ENCODE measurements around the gene SIGLEC1. TPM values are rescaled to one million over a fixed set of nuclear protein-coding genes. Genes with fewer than 3 reads are reported as not detected.

SIGLEC1 gene
- total RNA-seq, 1 donor from 2014 or later = not detected

DNA sequence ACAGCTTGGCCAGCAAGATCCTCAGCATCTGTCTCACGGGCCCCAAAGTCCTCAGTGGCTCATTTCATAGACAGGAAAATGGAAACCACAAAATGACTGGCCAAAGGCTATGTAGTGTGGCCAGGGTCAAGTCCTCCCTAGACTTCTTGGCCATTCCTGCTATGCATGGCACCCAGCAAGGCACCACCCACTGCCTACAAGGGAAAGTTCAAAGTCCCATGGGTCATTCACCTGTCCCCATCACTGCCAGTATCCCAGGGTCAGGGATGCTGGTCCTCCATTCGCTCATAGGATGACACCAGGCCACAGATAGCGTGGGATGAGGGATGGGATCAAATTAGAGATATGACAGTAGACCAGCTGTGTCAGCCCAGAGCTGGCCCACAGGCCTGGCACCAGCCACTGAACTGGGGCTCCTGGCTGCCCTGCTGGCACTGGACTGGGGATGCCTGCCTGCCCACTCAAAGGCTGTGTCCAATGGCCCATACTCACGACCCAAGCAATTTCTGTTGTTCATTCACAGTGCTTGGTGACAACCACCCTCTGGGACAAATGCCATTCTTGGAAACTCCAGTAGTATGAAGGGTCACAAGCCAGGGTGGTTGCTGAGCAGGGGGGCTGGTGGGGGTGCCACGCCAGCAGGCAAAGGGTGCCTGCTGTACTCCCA lies 43.5 kb upstream of the SIGLEC1 start:
- H3K4me3 Mint-ChIP-seq (ENCODE audit: unreplicated experiment) = no peak overlapping the region
- peaks cover 11% of the 10 kb centered on the region for H3K27me3 Mint-ChIP-seq (ENCODE audit: low read depth, unreplicated experiment)
- no peak overlapping the region for H3K4me3 ChIP-seq (ENCODE audit: insufficient read depth, low read depth, low read length)
- H4K20me1 ChIP-seq (ENCODE audit: insufficient read depth, low read length) = peaks cover 17% of the 10 kb centered on the region
- no peaks in the 10 kb centered on the region for H3K36me3 ChIP-seq (ENCODE audit: insufficient read depth, low read length)
- FAIRE-seq = no peak
- peaks cover 5% of the 10 kb centered on the region for H3K27me3 ChIP-seq (ENCODE audit: insufficient read depth, low read length)
- no peak for DNase-seq (ENCODE audit: low read depth)
- peaks cover 3% of the 10 kb centered on the region for H3K9me3 Mint-ChIP-seq (ENCODE audit: unreplicated experiment)
- no peak overlapping the region for H3K27ac Mint-ChIP-seq (ENCODE audit: unreplicated experiment)
- no peak overlapping the region for H3K4me2 ChIP-seq (ENCODE audit: low read length)
- H3K9me3 ChIP-seq (ENCODE audit: insufficient read depth, low read depth, low read length) = no peaks in the 10 kb centered on the region
- H2AFZ ChIP-seq (ENCODE audit: low read depth, low read length) = no peak overlapping the region
- no peak overlapping the region for H3K9ac ChIP-seq (ENCODE audit: low read length)
- H3K4me1 Mint-ChIP-seq (ENCODE audit: low read depth, unreplicated experiment) = no peaks in the 10 kb centered on the region
- no peak for TF ChIP-seq EZH2 (IDR thresholded peaks at IDR 0.05; ENCODE audit: insufficient read depth, low read length)
- TF ChIP-seq, protein P1, sequence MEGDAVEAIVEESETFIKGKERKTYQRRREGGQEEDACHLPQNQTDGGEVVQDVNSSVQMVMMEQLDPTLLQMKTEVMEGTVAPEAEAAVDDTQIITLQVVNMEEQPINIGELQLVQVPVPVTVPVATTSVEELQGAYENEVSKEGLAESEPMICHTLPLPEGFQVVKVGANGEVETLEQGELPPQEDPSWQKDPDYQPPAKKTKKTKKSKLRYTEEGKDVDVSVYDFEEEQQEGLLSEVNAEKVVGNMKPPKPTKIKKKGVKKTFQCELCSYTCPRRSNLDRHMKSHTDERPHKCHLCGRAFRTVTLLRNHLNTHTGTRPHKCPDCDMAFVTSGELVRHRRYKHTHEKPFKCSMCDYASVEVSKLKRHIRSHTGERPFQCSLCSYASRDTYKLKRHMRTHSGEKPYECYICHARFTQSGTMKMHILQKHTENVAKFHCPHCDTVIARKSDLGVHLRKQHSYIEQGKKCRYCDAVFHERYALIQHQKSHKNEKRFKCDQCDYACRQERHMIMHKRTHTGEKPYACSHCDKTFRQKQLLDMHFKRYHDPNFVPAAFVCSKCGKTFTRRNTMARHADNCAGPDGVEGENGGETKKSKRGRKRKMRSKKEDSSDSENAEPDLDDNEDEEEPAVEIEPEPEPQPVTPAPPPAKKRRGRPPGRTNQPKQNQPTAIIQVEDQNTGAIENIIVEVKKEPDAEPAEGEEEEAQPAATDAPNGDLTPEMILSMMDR (IDR thresholded peaks at IDR 0.05; ENCODE audit: insufficient read depth, low read depth, low read length) = no peak
- peaks cover 11% of the 10 kb centered on the region for H3K36me3 Mint-ChIP-seq (ENCODE audit: low read depth, unreplicated experiment)
- no peak overlapping the region for H3K27ac ChIP-seq (ENCODE audit: low read depth, low read length)
- peaks cover 2% of the 10 kb centered on the region for H3K4me1 ChIP-seq (ENCODE audit: insufficient read depth, low read length)
- H3K79me2 ChIP-seq (ENCODE audit: insufficient read depth, low read length) = peaks cover 9% of the 10 kb centered on the region

DNA sequence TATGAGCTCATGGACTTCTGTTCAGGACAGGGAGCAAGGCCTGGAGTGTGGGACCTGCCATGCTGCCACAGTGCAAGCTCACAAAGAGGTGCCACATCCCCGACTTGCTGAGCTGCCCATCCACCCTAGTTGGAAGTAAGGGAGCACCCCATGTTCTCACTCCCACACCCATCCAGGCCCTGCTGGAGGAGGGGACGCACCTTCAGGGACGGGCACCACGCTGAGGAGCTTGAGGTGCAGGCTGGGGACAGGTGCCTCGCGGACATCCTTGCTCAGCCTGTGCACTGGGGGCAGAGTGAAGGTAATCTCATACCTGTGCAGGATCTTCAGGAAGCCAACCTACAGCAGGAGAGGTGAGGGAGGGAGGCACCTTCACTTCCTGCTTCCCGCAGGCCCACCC lies 42.9 kb upstream of the SIGLEC1 start:
- peaks cover 4% of the 10 kb centered on the region for H3K9me3 Mint-ChIP-seq (ENCODE audit: unreplicated experiment)
- peaks cover 20% of the 10 kb centered on the region for H4K20me1 ChIP-seq (ENCODE audit: insufficient read depth, low read length)
- H3K9ac ChIP-seq (ENCODE audit: low read length) = no peak overlapping the region
- peaks cover 2% of the 10 kb centered on the region for H3K4me1 ChIP-seq (ENCODE audit: insufficient read depth, low read length)
- peaks cover 11% of the 10 kb centered on the region for H3K36me3 Mint-ChIP-seq (ENCODE audit: low read depth, unreplicated experiment)
- no peaks in the 10 kb centered on the region for H3K4me1 Mint-ChIP-seq (ENCODE audit: low read depth, unreplicated experiment)
- no peak overlapping the region for H3K27ac ChIP-seq (ENCODE audit: low read depth, low read length)
- FAIRE-seq (no peak), DNase-seq (ENCODE audit: low read depth) (no peak)
- H3K27me3 Mint-ChIP-seq (ENCODE audit: low read depth, unreplicated experiment) = peaks cover 17% of the 10 kb centered on the region
- no peak overlapping the region for H2AFZ ChIP-seq (ENCODE audit: low read depth, low read length)
- H3K79me2 ChIP-seq (ENCODE audit: insufficient read depth, low read length) = peaks cover 8% of the 10 kb centered on the region
- H3K27ac Mint-ChIP-seq (ENCODE audit: unreplicated experiment) = no peak overlapping the region
- no peaks in the 10 kb centered on the region for H3K9me3 ChIP-seq (ENCODE audit: insufficient read depth, low read depth, low read length)
- no peak overlapping the region for H3K4me2 ChIP-seq (ENCODE audit: low read length)
- H3K4me3 ChIP-seq (ENCODE audit: insufficient read depth, low read depth, low read length) = no peak overlapping the region
- peaks cover 12% of the 10 kb centered on the region for H3K27me3 ChIP-seq (ENCODE audit: insufficient read depth, low read length)
- no peak overlapping the region for H3K4me3 Mint-ChIP-seq (ENCODE audit: unreplicated experiment)
- H3K36me3 ChIP-seq (ENCODE audit: insufficient read depth, low read length) = no peaks in the 10 kb centered on the region
- TF ChIP-seq, protein P1 (IDR thresholded peaks at IDR 0.05; ENCODE audit: insufficient read depth, low read depth, low read length) = no peak
- TF ChIP-seq EZH2 (IDR thresholded peaks at IDR 0.05; ENCODE audit: insufficient read depth, low read length) = no peak

DNA sequence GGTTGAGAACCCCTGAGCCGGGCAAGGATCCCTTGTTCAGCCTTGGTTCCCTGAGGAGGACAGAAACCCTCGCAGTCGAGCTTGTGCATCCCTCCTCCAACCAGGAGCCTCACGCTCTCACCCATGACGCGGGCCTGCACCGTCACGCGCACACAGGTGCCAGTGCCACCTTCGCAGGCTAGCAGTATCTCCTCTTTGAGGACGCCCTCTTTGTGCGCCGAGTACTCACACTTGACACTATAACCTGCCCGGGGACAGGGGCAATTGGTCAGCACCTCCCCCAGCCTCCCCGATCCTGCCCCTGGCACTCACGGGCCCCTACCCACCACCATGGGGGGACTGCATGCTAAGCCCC lies 41.9 kb upstream of the SIGLEC1 start:
- no peak for FAIRE-seq
- no peak overlapping the region for H2AFZ ChIP-seq (ENCODE audit: low read depth, low read length)
- TF ChIP-seq EZH2 (IDR thresholded peaks at IDR 0.05; ENCODE audit: insufficient read depth, low read length) = no peak
- TF ChIP-seq, protein P1 (IDR thresholded peaks at IDR 0.05; ENCODE audit: insufficient read depth, low read depth, low read length) = no peak
- peaks cover 13% of the 10 kb centered on the region for H3K27me3 ChIP-seq (ENCODE audit: insufficient read depth, low read length)
- H3K4me1 ChIP-seq (ENCODE audit: insufficient read depth, low read length) = peaks cover 5% of the 10 kb centered on the region
- no peaks in the 10 kb centered on the region for H3K4me1 Mint-ChIP-seq (ENCODE audit: low read depth, unreplicated experiment)
- H3K4me3 Mint-ChIP-seq (ENCODE audit: unreplicated experiment) = no peak overlapping the region
- peaks cover 11% of the 10 kb centered on the region for H3K36me3 Mint-ChIP-seq (ENCODE audit: low read depth, unreplicated experiment)
- no peak overlapping the region for H3K4me2 ChIP-seq (ENCODE audit: low read length)
- no peaks in the 10 kb centered on the region for H3K79me2 ChIP-seq (ENCODE audit: insufficient read depth, low read length)
- H3K9me3 Mint-ChIP-seq (ENCODE audit: unreplicated experiment) = peaks cover 4% of the 10 kb centered on the region
- peaks cover 20% of the 10 kb centered on the region for H4K20me1 ChIP-seq (ENCODE audit: insufficient read depth, low read length)
- no peak overlapping the region for H3K27ac Mint-ChIP-seq (ENCODE audit: unreplicated experiment)
- H3K27ac ChIP-seq (ENCODE audit: low read depth, low read length) = no peak overlapping the region
- no peak for DNase-seq (ENCODE audit: low read depth)
- H3K36me3 ChIP-seq (ENCODE audit: insufficient read depth, low read length) = no peaks in the 10 kb centered on the region
- H3K9ac ChIP-seq (ENCODE audit: low read length) = no peak overlapping the region
- H3K4me3 ChIP-seq (ENCODE audit: insufficient read depth, low read depth, low read length) = no peak overlapping the region
- H3K27me3 Mint-ChIP-seq (ENCODE audit: low read depth, unreplicated experiment) = peaks cover 20% of the 10 kb centered on the region
- H3K9me3 ChIP-seq (ENCODE audit: insufficient read depth, low read depth, low read length) = no peaks in the 10 kb centered on the region

All from astrocyte (in vitro differentiated cells and primary cell).